NCI-H187 (cell line): ENCODE measurements around the gene OR51G2.

ENCODE experiments used
- DNase-seq, 2 experiments: peaks; one replicate each; lab custom pipeline; 2025; lab: John Stamatoyannopoulos, UW

OR51G2 gene

DNA sequence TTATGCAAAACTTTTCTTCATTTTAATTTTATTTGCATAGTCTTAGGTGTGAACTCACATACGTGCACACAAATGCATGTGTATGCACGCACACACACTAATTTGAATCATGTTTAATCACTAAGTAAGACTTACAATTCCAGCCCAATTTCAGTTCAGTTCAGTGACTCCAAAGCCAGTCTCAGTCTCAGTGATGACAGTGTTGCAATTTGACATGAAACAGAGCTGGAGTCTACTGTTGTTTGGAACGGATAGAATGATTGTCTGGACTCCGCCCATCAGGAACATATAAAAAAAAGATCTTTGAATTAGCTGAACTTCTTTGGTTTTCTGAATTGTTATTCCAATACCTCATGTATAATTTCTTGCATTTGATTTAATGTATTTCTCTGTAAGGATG lies 55.3 kb downstream of the OR51G2 start:
- no peak for DNase-seq
